SU-DHL-6 (cell line): ENCODE measurements around the gene CHIC2.

Experiments
- H2AFZ ChIP-seq: fragments of 200-600 bp; sonication (generic); 2 replicates; pipeline ENCODE4 v1.6.1; 2014; ENCODE audit warnings: low read depth, mild to moderate bottlenecking, moderate library complexity, mixed read lengths, antibody characterized with exemption, low read length; ENCODE audit not compliant: severe bottlenecking
- H3F3A ChIP-seq: fragments of 200-600 bp; shearing (Covaris generic); 2 replicates; pipeline ENCODE4 v1.6.0; 2016; ENCODE audit warnings: antibody characterized with exemption, mild to moderate bottlenecking; ENCODE audit not compliant: insufficient read depth
- H3K27ac ChIP-seq: fragments of 200-600 bp; sonication (generic); 2 replicates; pipeline ENCODE4 v1.5.1; 2016; ENCODE audit warnings: low read depth, mild to moderate bottlenecking, low read length, moderate library complexity, mixed read lengths
- H3K27me3 ChIP-seq: fragments of 200-600 bp; sonication (generic), shearing (Covaris generic); 2 replicates; pipeline ENCODE4 v1.6.0; 2014; ENCODE audit warnings: mild to moderate bottlenecking, low read length
- H3K36me3 ChIP-seq: fragments of 200-600 bp; sonication (generic); 2 replicates; pipeline ENCODE4 v1.6.1; 2014; ENCODE audit warnings: mild to moderate bottlenecking, low read length, mixed read lengths
- H3K4me2 ChIP-seq: fragments of 300-600, 200-600 bp; shearing (Covaris generic), sonication (generic); 2 replicates; pipeline ENCODE4 v1.6.0; 2014; ENCODE audit warnings: low read length, low read depth, mild to moderate bottlenecking; ENCODE audit not compliant: poor library complexity, severe bottlenecking
- H3K4me3 ChIP-seq: fragments of 200-600 bp; sonication (generic); 2 replicates; pipeline ENCODE4 v1.5.1; 2014; ENCODE audit warnings: antibody characterized with exemption, low read length, mild to moderate bottlenecking, mixed read lengths; ENCODE audit not compliant: insufficient read depth, poor library complexity, severe bottlenecking
- H3K79me2 ChIP-seq: fragments of 200-600 bp; sonication (generic); 2 replicates; pipeline ENCODE4 v1.6.1; 2014; ENCODE audit warnings: mild to moderate bottlenecking, low read length, moderate library complexity; ENCODE audit not compliant: insufficient read depth
- H3K9ac ChIP-seq: fragments of 200-600 bp; sonication (generic); 2 replicates; pipeline ENCODE4 v1.7.0; 2014; ENCODE audit warnings: mild to moderate bottlenecking, low read length
- H3K9me2 ChIP-seq: fragments of 200-600 bp; sonication (generic); replicated peaks from 2 replicates; pipeline ENCODE4 v1.6.1; 2014; ENCODE audit warnings: low read length; ENCODE audit not compliant: insufficient read depth
- H3K9me3 ChIP-seq: fragments of 200-600 bp; sonication (generic); 2 replicates; pipeline ENCODE4 v1.6.1; 2014; ENCODE audit warnings: low read length, mixed read lengths; ENCODE audit not compliant: insufficient read depth
- H4K20me1 ChIP-seq: fragments of 200-600 bp; sonication (generic); 2 replicates; pipeline ENCODE4 v1.6.1; 2014; ENCODE audit warnings: low read depth, mild to moderate bottlenecking, antibody characterized with exemption, low read length, moderate library complexity, mixed read lengths
- EZH2phosphoT487 ChIP-seq: fragments of 200-600 bp; sonication (generic), shearing (Covaris generic); conservative IDR thresholded peaks from 2 replicates; pipeline ENCODE4 v1.6.1; 2018; ENCODE audit warnings: mild to moderate bottlenecking, antibody characterized with exemption, low read length, moderate library complexity, mixed read lengths
- TF ChIP-seq, protein P1 (sequence below): fragments of 200-600 bp; sonication (generic); IDR thresholded peaks from one replicate; pipeline ENCODE4 v1.5.1; 2017; ENCODE audit warnings: antibody characterized with exemption, mild to moderate bottlenecking, low read length, moderate library complexity; ENCODE audit not compliant: insufficient read depth, poor library complexity, severe bottlenecking

CHIC2 gene

DNA sequence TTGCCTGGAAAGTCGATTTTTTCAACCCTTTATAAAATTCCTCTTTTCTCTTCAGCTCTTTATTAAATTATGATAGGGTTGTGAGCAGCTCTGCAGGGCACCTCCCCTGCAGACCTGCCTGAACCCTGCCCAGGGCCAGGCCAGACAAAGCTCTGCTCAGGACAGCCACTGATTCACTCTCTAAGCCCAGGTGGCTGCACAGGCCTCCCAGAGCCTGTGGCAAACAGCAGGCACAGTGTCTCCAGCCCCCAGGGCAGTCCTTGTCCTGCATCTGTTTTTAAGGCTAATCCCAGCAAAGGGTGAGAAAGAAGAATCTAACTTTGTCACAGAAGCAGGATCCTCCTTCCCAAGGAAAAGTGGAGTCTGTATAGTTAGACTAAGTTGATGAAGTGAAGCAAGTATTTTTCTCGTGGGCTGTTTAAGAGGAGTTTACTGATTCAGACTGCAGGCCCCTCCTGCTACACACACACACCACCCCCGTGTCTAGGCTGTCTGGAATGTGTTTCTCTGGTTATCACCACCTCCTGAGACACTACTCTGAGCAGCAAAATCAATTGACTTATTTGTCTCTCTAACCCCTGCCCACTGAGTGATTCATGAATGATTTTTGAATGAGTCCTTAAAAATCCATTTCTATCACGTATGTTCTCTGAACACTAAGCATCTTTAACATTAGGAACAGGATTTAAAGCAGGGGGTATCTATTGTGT lies 101.7 kb downstream of the CHIC2 start:
- Histone ChIP-seq H3K9ac (no peak overlapping the region), H3K36me3 (no peaks in the 10 kb centered on the region), H3K79me2 (no peaks in the 10 kb centered on the region), H3K27me3 (no peaks in the 10 kb centered on the region), H3K4me2 (no peak overlapping the region), H3F3A (no peaks in the 10 kb centered on the region), H3K9me3 (no peaks in the 10 kb centered on the region), H4K20me1 (no peaks in the 10 kb centered on the region), H3K4me3 (no peak overlapping the region), H3K27ac (no peak overlapping the region), H3K9me2 (no peaks in the 10 kb centered on the region), H2AFZ (no peak overlapping the region)
- TF ChIP-seq, protein P1, sequence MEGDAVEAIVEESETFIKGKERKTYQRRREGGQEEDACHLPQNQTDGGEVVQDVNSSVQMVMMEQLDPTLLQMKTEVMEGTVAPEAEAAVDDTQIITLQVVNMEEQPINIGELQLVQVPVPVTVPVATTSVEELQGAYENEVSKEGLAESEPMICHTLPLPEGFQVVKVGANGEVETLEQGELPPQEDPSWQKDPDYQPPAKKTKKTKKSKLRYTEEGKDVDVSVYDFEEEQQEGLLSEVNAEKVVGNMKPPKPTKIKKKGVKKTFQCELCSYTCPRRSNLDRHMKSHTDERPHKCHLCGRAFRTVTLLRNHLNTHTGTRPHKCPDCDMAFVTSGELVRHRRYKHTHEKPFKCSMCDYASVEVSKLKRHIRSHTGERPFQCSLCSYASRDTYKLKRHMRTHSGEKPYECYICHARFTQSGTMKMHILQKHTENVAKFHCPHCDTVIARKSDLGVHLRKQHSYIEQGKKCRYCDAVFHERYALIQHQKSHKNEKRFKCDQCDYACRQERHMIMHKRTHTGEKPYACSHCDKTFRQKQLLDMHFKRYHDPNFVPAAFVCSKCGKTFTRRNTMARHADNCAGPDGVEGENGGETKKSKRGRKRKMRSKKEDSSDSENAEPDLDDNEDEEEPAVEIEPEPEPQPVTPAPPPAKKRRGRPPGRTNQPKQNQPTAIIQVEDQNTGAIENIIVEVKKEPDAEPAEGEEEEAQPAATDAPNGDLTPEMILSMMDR: no peak
- no peak for TF ChIP-seq EZH2phosphoT487

- Histone ChIP-seq H3K9me3 (no peaks in the 10 kb centered on the region), H3K36me3 (no peaks in the 10 kb centered on the region), H3K4me3 (no peak overlapping the region), H3K9ac (no peak overlapping the region), H3K27ac (no peak overlapping the region), H2AFZ (no peak overlapping the region), H3K27me3 (no peaks in the 10 kb centered on the region), H3K79me2 (no peaks in the 10 kb centered on the region), H3K9me2 (no peaks in the 10 kb centered on the region), H4K20me1 (no peaks in the 10 kb centered on the region), H3F3A (no peaks in the 10 kb centered on the region), H3K4me2 (no peak overlapping the region)
- TF ChIP-seq, protein P1: no peak
- no peak for TF ChIP-seq EZH2phosphoT487
Observed at GRCh38 chr4:53961351-53961750, 103.1 kb downstream of the CHIC2 start.

- H4K20me1 ChIP-seq: no peaks in the 10 kb centered on the region
- H3K9me3 ChIP-seq: no peaks in the 10 kb centered on the region
- H3K4me2 ChIP-seq: no peak overlapping the region
- H2AFZ ChIP-seq: no peak overlapping the region
- H3K9me2 ChIP-seq: no peaks in the 10 kb centered on the region
- no peak overlapping the region for H3K9ac ChIP-seq
- no peak overlapping the region for H3K4me3 ChIP-seq
- H3F3A ChIP-seq: no peaks in the 10 kb centered on the region
- no peaks in the 10 kb centered on the region for H3K27me3 ChIP-seq
- no peaks in the 10 kb centered on the region for H3K36me3 ChIP-seq
- no peaks in the 10 kb centered on the region for H3K79me2 ChIP-seq
- H3K27ac ChIP-seq: no peak overlapping the region
- TF ChIP-seq, protein P1: no peak
- no peak for TF ChIP-seq EZH2phosphoT487
Observed at GRCh38 chr4:53960843-53961242, 103.6 kb downstream of the CHIC2 start.
